Testis (tissue), 2 donors: Measurements from ENCODE around the gene DCDC1.

Source experiments
- POLR2A ChIP-seq: fragments of 450-650 bp; IDR thresholded peaks from one replicate; pipeline ENCODE4 v1.6.1; 2017; ENCODE audit warnings: antibody characterized with exemption, mild to moderate bottlenecking, moderate library complexity
- TF ChIP-seq, protein P1 (sequence below), 3 experiments: fragments of 450-650 bp in 2 of 3; fragments of 200-600 bp in 1 of 3; sonication (generic) in 1 of 3; IDR thresholded peaks; one replicate each; pipeline ENCODE4 v1.5.1; 2016 to 2019; ENCODE audit warnings: antibody characterized with exemption in 3 of 3, mild to moderate bottlenecking in 2 of 3, moderate library complexity in 1 of 3

DNA sequence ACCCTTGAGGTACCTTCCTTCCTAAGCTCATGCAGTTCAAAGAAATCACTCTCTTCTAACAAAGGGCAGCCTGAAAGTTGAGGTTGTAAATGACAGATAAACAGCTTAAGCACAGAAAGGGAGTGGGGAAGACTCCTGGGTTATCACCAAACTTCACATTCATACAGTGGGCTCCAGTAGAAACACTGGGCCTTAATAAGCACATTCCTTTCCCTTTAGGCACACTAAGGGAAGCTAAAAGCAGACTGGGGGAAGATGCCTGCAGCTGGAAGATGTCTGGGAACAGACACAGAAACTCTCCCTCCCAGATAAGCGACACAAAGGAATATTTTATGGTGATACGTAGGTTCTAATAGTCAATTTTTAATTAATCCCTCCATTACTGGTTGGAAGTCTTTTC, 433.0 kb downstream of the DCDC1 start:
- TF ChIP-seq, protein P1, sequence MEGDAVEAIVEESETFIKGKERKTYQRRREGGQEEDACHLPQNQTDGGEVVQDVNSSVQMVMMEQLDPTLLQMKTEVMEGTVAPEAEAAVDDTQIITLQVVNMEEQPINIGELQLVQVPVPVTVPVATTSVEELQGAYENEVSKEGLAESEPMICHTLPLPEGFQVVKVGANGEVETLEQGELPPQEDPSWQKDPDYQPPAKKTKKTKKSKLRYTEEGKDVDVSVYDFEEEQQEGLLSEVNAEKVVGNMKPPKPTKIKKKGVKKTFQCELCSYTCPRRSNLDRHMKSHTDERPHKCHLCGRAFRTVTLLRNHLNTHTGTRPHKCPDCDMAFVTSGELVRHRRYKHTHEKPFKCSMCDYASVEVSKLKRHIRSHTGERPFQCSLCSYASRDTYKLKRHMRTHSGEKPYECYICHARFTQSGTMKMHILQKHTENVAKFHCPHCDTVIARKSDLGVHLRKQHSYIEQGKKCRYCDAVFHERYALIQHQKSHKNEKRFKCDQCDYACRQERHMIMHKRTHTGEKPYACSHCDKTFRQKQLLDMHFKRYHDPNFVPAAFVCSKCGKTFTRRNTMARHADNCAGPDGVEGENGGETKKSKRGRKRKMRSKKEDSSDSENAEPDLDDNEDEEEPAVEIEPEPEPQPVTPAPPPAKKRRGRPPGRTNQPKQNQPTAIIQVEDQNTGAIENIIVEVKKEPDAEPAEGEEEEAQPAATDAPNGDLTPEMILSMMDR (IDR thresholded peaks at IDR 0.05), result no peak
- TF ChIP-seq POLR2A, result no peak
